ENCODE results near the gene ETV1.

DNA sequence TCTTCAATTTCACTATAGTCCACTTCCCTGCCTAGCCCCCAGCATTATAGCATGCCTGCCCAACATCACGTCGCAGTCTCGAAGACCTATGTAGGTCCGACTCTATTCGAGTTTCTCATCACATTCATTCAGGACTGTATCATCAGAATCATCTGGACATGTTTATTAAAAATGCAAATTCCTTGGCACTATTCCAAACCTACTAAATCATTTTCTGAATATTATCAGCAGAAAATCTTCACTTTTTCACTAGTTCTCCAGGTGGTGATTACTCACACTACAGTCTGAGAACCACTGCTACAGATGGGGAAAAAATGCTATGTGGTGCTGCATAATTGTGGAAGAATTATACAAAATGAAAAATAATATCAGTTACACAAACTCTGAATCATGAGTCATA is 29.3 kb upstream of the ETV1 start:
- TF ChIP-seq, protein P1, sequence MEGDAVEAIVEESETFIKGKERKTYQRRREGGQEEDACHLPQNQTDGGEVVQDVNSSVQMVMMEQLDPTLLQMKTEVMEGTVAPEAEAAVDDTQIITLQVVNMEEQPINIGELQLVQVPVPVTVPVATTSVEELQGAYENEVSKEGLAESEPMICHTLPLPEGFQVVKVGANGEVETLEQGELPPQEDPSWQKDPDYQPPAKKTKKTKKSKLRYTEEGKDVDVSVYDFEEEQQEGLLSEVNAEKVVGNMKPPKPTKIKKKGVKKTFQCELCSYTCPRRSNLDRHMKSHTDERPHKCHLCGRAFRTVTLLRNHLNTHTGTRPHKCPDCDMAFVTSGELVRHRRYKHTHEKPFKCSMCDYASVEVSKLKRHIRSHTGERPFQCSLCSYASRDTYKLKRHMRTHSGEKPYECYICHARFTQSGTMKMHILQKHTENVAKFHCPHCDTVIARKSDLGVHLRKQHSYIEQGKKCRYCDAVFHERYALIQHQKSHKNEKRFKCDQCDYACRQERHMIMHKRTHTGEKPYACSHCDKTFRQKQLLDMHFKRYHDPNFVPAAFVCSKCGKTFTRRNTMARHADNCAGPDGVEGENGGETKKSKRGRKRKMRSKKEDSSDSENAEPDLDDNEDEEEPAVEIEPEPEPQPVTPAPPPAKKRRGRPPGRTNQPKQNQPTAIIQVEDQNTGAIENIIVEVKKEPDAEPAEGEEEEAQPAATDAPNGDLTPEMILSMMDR (IDR thresholded peaks at IDR 0.05; ENCODE audit: insufficient read depth, low read length) = no peak
- TF ChIP-seq POLR2AphosphoS5 (IDR thresholded peaks at IDR 0.05; ENCODE audit: low read depth) = no peak
- TF ChIP-seq, protein P2, sequence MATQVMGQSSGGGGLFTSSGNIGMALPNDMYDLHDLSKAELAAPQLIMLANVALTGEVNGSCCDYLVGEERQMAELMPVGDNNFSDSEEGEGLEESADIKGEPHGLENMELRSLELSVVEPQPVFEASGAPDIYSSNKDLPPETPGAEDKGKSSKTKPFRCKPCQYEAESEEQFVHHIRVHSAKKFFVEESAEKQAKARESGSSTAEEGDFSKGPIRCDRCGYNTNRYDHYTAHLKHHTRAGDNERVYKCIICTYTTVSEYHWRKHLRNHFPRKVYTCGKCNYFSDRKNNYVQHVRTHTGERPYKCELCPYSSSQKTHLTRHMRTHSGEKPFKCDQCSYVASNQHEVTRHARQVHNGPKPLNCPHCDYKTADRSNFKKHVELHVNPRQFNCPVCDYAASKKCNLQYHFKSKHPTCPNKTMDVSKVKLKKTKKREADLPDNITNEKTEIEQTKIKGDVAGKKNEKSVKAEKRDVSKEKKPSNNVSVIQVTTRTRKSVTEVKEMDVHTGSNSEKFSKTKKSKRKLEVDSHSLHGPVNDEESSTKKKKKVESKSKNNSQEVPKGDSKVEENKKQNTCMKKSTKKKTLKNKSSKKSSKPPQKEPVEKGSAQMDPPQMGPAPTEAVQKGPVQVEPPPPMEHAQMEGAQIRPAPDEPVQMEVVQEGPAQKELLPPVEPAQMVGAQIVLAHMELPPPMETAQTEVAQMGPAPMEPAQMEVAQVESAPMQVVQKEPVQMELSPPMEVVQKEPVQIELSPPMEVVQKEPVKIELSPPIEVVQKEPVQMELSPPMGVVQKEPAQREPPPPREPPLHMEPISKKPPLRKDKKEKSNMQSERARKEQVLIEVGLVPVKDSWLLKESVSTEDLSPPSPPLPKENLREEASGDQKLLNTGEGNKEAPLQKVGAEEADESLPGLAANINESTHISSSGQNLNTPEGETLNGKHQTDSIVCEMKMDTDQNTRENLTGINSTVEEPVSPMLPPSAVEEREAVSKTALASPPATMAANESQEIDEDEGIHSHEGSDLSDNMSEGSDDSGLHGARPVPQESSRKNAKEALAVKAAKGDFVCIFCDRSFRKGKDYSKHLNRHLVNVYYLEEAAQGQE (IDR thresholded peaks at IDR 0.05; ENCODE audit: insufficient replicate concordance, low read depth) = no peak
